Neural progenitor cell (in vitro differentiated cells): ENCODE measurements around the gene SLC35F2. TPM values are rescaled to one million over a fixed set of nuclear protein-coding genes. Genes with fewer than 3 reads are reported as not detected.

Experiments used
- DNase-seq: peaks from one replicate; pipeline ENCODE4 v3.0.0-alpha.2; 2016; ENCODE audit warnings: low spot score
- H2AFZ ChIP-seq: fragments of 200-600 bp; sonication (generic); replicated peaks from 2 replicates; pipeline ENCODE4 v1.6.1; 2016; ENCODE audit warnings: antibody characterized with exemption
- H3F3A ChIP-seq: fragments of 200-600 bp; sonication (generic); 2 replicates; pipeline ENCODE4 v1.6.1; 2016; ENCODE audit warnings: antibody characterized with exemption, low read depth
- H3K27ac ChIP-seq: fragments of 200-600 bp; sonication (generic); 2 replicates; pipeline ENCODE4 v1.5.1; 2016; ENCODE audit warnings: mild to moderate bottlenecking
- H3K27me3 ChIP-seq: fragments of 200-600 bp; sonication (generic); 2 replicates; pipeline ENCODE4 v1.6.1; 2016; ENCODE audit warnings: mild to moderate bottlenecking, moderate library complexity
- H3K36me3 ChIP-seq: fragments of 200-600 bp; sonication (generic); 2 replicates; pipeline ENCODE4 v1.5.1; 2016
- H3K4me1 ChIP-seq: fragments of 200-600 bp; sonication (generic); 2 replicates; pipeline ENCODE4 v1.6.1; 2016; ENCODE audit warnings: mixed run types
- H3K4me2 ChIP-seq: fragments of 200-600 bp; sonication (generic); 2 replicates; pipeline ENCODE4 v1.6.1; 2016
- H3K4me3 ChIP-seq: fragments of 200-600 bp; sonication (generic); 2 replicates; pipeline ENCODE4 v1.5.1; 2016
- H3K79me2 ChIP-seq: fragments of 200-600 bp; sonication (generic); 2 replicates; pipeline ENCODE4 v1.6.1; 2016; ENCODE audit warnings: low read depth
- H3K9ac ChIP-seq: fragments of 200-600 bp; sonication (generic); 2 replicates; pipeline ENCODE4 v1.6.1; 2016
- H3K9me3 ChIP-seq: fragments of 200-600 bp; sonication (generic); 2 replicates; pipeline ENCODE4 v1.5.1; 2016; ENCODE audit warnings: low read depth
- H4K20me1 ChIP-seq: fragments of 200-600 bp; sonication (generic); 2 replicates; pipeline ENCODE4 v1.6.1; 2016; ENCODE audit warnings: low read depth
- H3K27ac Mint-ChIP-seq: 3 replicates; pipeline ENCODE4 v1.8.0; 2021; ENCODE audit warnings: mixed read lengths
- H3K27me3 Mint-ChIP-seq: 2 replicates; pipeline ENCODE4 v1.8.0; 2022; ENCODE audit warnings: low read depth, mild to moderate bottlenecking, inconsistent platforms, moderate library complexity, mixed read lengths; ENCODE audit not compliant: insufficient read depth
- H3K36me3 Mint-ChIP-seq: 3 replicates; pipeline ENCODE4 v1.8.0; 2021; ENCODE audit warnings: mixed read lengths
- H3K4me1 Mint-ChIP-seq: 3 replicates; pipeline ENCODE4 v1.8.0; 2021; ENCODE audit warnings: mixed read lengths
- H3K4me3 Mint-ChIP-seq: 3 replicates; pipeline ENCODE4 v1.8.0; 2021; ENCODE audit warnings: mild to moderate bottlenecking, moderate library complexity, mixed read lengths
- H3K9me3 Mint-ChIP-seq: 3 replicates; pipeline ENCODE4 v1.8.0; 2020; ENCODE audit warnings: mixed read lengths
- EZH2 ChIP-seq: fragments of 200-600 bp; sonication (generic); IDR thresholded peaks from 2 replicates; pipeline ENCODE4 v1.6.1; 2017; ENCODE audit warnings: antibody characterized with exemption, mild to moderate bottlenecking, moderate library complexity
- EZH2phosphoT487 ChIP-seq: fragments of 200-600 bp; sonication (generic); IDR thresholded peaks from 2 replicates; pipeline ENCODE4 v1.6.1; 2017; ENCODE audit warnings: antibody characterized with exemption
- total RNA-seq: library from RNA; depleted of rRNA; stranded (reverse); fragments of >200 nt; gene quantifications from 2 replicates; pipeline ENCODE4 v1.2.3, GENCODE V29; 2015; ENCODE audit warnings: low replicate concordance
- TF ChIP-seq, protein P1 (sequence below): fragments of 200-600 bp; sonication (generic); IDR thresholded peaks from 2 replicates; pipeline ENCODE4 v1.5.1; 2017; ENCODE audit warnings: antibody characterized with exemption, mild to moderate bottlenecking

Gene SLC35F2
- total RNA-seq, 1 donor from 2014 or later = 9.8 TPM

DNA sequence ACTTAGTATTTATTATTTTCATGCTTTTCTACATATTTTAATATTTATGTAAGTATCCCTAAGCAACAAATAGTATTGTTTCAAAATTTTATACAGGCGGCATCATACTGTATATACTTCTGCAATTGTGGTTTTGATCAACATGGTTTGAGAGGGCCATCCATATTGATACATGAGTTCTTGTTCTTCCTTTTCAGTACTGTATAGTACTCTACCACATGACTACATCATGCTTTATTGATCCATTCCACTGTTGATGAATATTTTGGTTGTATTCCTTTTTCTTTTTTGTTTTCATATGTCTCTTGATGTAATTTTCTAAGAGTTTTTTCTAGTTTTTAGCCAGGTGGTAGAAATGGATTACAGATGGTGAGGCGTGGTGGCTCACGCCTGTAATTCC lies 40.1 kb downstream of the SLC35F2 start:
- Histone ChIP-seq H3K36me3 (no peaks in the 10 kb centered on the region), H3K27ac (no peak overlapping the region), H3K4me2 (no peak overlapping the region), H4K20me1 (no peaks in the 10 kb centered on the region), H3K4me3 (no peak overlapping the region), H3K79me2 (no peaks in the 10 kb centered on the region), H3K9me3 (no peaks in the 10 kb centered on the region), H2AFZ (no peak overlapping the region), H3K27me3 (no peaks in the 10 kb centered on the region), H3K4me1 (no peaks in the 10 kb centered on the region), H3K9ac (no peak overlapping the region), H3F3A (no peaks in the 10 kb centered on the region)
- Mint-ChIP-seq H3K36me3 (no peaks in the 10 kb centered on the region), H3K4me1 (no peaks in the 10 kb centered on the region), H3K27me3 (peaks cover 2% of the 10 kb centered on the region), H3K27ac (no peak overlapping the region), H3K4me3 (no peak overlapping the region), H3K9me3 (no peaks in the 10 kb centered on the region)
- DNase-seq = no peak
- TF ChIP-seq, protein P1, sequence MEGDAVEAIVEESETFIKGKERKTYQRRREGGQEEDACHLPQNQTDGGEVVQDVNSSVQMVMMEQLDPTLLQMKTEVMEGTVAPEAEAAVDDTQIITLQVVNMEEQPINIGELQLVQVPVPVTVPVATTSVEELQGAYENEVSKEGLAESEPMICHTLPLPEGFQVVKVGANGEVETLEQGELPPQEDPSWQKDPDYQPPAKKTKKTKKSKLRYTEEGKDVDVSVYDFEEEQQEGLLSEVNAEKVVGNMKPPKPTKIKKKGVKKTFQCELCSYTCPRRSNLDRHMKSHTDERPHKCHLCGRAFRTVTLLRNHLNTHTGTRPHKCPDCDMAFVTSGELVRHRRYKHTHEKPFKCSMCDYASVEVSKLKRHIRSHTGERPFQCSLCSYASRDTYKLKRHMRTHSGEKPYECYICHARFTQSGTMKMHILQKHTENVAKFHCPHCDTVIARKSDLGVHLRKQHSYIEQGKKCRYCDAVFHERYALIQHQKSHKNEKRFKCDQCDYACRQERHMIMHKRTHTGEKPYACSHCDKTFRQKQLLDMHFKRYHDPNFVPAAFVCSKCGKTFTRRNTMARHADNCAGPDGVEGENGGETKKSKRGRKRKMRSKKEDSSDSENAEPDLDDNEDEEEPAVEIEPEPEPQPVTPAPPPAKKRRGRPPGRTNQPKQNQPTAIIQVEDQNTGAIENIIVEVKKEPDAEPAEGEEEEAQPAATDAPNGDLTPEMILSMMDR = no peak
- no peak for TF ChIP-seq EZH2phosphoT487
- no peak for TF ChIP-seq EZH2

DNA sequence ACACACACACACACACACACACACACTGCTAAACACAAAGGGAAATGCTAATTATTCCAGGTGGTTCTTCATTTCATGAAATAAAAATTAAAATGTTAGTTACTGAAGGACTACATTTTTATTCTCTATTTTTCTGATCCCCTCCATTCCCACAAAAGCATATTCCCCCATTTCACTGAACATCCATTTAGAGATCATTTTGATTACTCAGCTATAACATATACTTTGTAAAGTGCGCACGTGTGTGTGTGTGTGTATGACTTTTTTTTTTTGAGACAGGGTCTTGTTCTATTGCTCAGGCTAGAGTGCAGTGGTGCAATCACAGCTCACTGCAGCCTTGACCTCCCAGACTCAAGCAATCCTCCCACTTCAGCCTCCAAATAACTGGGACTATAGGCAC lies 42.6 kb downstream of the SLC35F2 start:
- Mint-ChIP-seq H3K27me3 (peaks cover 2% of the 10 kb centered on the region), H3K9me3 (no peaks in the 10 kb centered on the region), H3K4me3 (no peak overlapping the region), H3K27ac (no peak overlapping the region), H3K36me3 (no peaks in the 10 kb centered on the region), H3K4me1 (no peaks in the 10 kb centered on the region)
- TF ChIP-seq EZH2phosphoT487 (no peak), EZH2 (no peak)
- TF ChIP-seq, protein P1 = no peak
- Histone ChIP-seq H3K4me1 (no peaks in the 10 kb centered on the region), H3K79me2 (no peaks in the 10 kb centered on the region), H3F3A (no peaks in the 10 kb centered on the region), H3K36me3 (no peaks in the 10 kb centered on the region), H3K4me2 (no peak overlapping the region), H3K27ac (no peak overlapping the region), H2AFZ (no peak overlapping the region), H4K20me1 (no peaks in the 10 kb centered on the region), H3K27me3 (no peaks in the 10 kb centered on the region), H3K9me3 (no peaks in the 10 kb centered on the region), H3K4me3 (no peak overlapping the region), H3K9ac (no peak overlapping the region)
- DNase-seq = no peak

DNA sequence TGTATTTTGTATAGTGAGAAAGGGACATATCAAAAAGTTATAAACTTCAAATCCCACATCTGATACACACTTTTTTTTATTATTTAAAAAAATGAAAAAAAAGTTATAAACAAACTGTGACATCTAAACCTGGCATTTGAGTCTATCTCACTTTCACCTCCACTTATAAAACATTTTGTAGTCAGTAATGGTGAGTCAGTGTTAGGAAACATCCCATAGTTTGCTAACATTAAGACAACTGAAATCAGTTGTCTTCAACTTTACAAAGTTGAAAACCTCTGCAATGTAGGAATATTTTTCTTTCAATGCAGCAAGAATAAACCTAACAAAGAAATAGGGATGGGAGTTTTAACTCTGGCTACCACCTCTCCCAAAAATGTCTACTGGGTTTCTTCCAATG lies 47.7 kb downstream of the SLC35F2 start:
- Mint-ChIP-seq H3K27me3 (peaks cover 3% of the 10 kb centered on the region), H3K4me3 (no peak overlapping the region), H3K9me3 (no peaks in the 10 kb centered on the region), H3K4me1 (peaks cover 4% of the 10 kb centered on the region), H3K27ac (no peak overlapping the region), H3K36me3 (no peaks in the 10 kb centered on the region)
- Histone ChIP-seq H3K9me3 (no peaks in the 10 kb centered on the region), H2AFZ (no peak overlapping the region), H3K27ac (no peak overlapping the region), H4K20me1 (no peaks in the 10 kb centered on the region), H3K4me1 (no peaks in the 10 kb centered on the region), H3K4me3 (no peak overlapping the region), H3K79me2 (no peaks in the 10 kb centered on the region), H3K4me2 (no peak overlapping the region), H3K36me3 (no peaks in the 10 kb centered on the region), H3K27me3 (no peaks in the 10 kb centered on the region), H3K9ac (no peak overlapping the region), H3F3A (no peaks in the 10 kb centered on the region)
- TF ChIP-seq, protein P1 = no peak
- no peak for TF ChIP-seq EZH2phosphoT487
- no peak for TF ChIP-seq EZH2
- no peak for DNase-seq

DNA sequence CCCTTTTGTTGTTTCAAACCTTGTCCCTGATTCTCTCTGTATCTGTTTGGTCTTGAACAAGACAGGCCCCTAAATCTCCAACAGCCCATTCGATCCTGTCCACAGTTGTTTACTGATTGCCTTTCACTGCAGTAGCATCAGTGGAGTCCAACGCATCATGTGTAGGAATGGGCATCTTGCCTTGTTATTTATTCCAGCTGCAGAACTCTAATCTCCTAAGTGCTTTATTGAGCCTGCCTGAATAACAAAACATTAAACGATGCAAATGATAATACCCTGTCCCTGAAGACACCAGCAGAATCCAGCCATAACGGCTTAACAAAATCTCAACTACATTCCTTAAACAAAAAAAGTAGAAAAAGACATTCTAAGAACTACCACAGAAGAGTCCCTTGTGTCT lies 50.1 kb downstream of the SLC35F2 start:
- Histone ChIP-seq H2AFZ (no peak overlapping the region), H3K27ac (no peak overlapping the region), H3K4me1 (no peaks in the 10 kb centered on the region), H3K27me3 (no peaks in the 10 kb centered on the region), H3F3A (no peaks in the 10 kb centered on the region), H3K4me3 (no peak overlapping the region), H3K9ac (no peak overlapping the region), H4K20me1 (no peaks in the 10 kb centered on the region), H3K4me2 (no peak overlapping the region), H3K36me3 (no peaks in the 10 kb centered on the region), H3K9me3 (no peaks in the 10 kb centered on the region), H3K79me2 (no peaks in the 10 kb centered on the region)
- Mint-ChIP-seq H3K36me3 (no peaks in the 10 kb centered on the region), H3K4me3 (no peak overlapping the region), H3K27me3 (peaks cover 4% of the 10 kb centered on the region), H3K4me1 (peaks cover 4% of the 10 kb centered on the region), H3K27ac (no peak overlapping the region), H3K9me3 (no peaks in the 10 kb centered on the region)
- TF ChIP-seq EZH2 = no peak
- TF ChIP-seq EZH2phosphoT487 = no peak
- TF ChIP-seq, protein P1 = no peak
- DNase-seq = no peak
